GM12878 (cell line): ENCODE data around the gene ODAD4. TPM values are rescaled to one million over a fixed set of nuclear protein-coding genes. Genes with fewer than 3 reads are reported as not detected.

ENCODE experiments used
- ATAC-seq: fragments of 200-7000 bp; cut with Tn5 transposase; 3 replicates; pipeline ENCODE4 v1.9.1; 2020; ENCODE audit warnings: mild to moderate bottlenecking, moderate library complexity
- BruUV-seq: library from RNA; stranded (reverse); fragments of 400-500 nt; replicated peaks from 2 replicates; lab custom pipeline; 2021; lab: Mats Ljungman, UMichigan
- CTCF ChIA-PET: fragments of 300-600 bp; sonication (Branson Sonifier 250); formaldehyde crosslinking; extraction: SDS; loops from one replicate; lab custom pipeline; 2021; ENCODE audit warnings: inconsistent platforms; lab: Yijun Ruan, JAX
- POLR2A ChIA-PET: fragments of 350-600 bp; formaldehyde crosslinking; extraction: SDS; loops from one replicate; lab custom pipeline; 2021; ENCODE audit warnings: inconsistent platforms; lab: Charles Lee
- RAD21 ChIA-PET: fragments of 300-600 bp; sonication (Branson Sonifier 250); formaldehyde crosslinking; loops from one replicate; lab custom pipeline; 2023; ENCODE audit warnings: antibody characterized with exemption; ENCODE audit not compliant: unreplicated experiment; lab: Charles Lee
- SMC1A ChIA-PET: fragments of 300-600 bp; sonication (Branson Sonifier 250); formaldehyde crosslinking; loops from one replicate; lab custom pipeline; 2023; ENCODE audit not compliant: unreplicated experiment, uncharacterized antibody; lab: Charles Lee
- DNase-seq: peaks from one replicate; pipeline ENCODE4 v3.0.0-alpha.2; 2011; ENCODE audit warnings: low read depth, low spot score
- FAIRE-seq: peaks from 3 replicates; lab custom pipeline; 2011; peaks lifted over from hg19 to GRCh38; lab: Jason Lieb, UNC
- H2AFZ ChIP-seq: 2 replicates; pipeline ENCODE4 v1.6.0; 2011; ENCODE audit warnings: low read depth, low read length, control low read depth; ENCODE audit not compliant: control insufficient read depth
- H3K27ac ChIP-seq: 2 replicates; pipeline ENCODE4 v1.5.1; 2011; ENCODE audit warnings: control low read depth; ENCODE audit not compliant: control insufficient read depth, insufficient read depth
- H3K27me3 ChIP-seq, 2 experiments: replicated peaks in 1 of 2; 2 replicates each; pipeline versions ENCODE4 v1.6.0 to v1.6.1; 2011; ENCODE audit warnings: low read length in 1 of 2; ENCODE audit not compliant: control insufficient read depth in 2 of 2, insufficient read depth in 2 of 2
- H3K36me3 ChIP-seq, 2 experiments: 2 replicates each; pipeline ENCODE4 v1.5.1; 2011; ENCODE audit warnings: low read length in 1 of 2; ENCODE audit not compliant: control insufficient read depth in 2 of 2, insufficient read depth in 2 of 2
- H3K4me1 ChIP-seq: 2 replicates; pipeline ENCODE4 v1.6.1; 2011; ENCODE audit warnings: mild to moderate bottlenecking, low read length, moderate library complexity, mixed read lengths; ENCODE audit not compliant: control insufficient read depth, insufficient read depth
- H3K4me2 ChIP-seq: 2 replicates; pipeline ENCODE4 v1.6.0; 2011; ENCODE audit warnings: control low read depth; ENCODE audit not compliant: control insufficient read depth, insufficient read depth
- H3K4me3 ChIP-seq: fragments of 200-600 bp; sonication (generic); 2 replicates; pipeline ENCODE4 v1.5.1; 2016
- H3K79me2 ChIP-seq: 2 replicates; pipeline ENCODE4 v1.6.0; 2011; ENCODE audit warnings: low read length; ENCODE audit not compliant: control insufficient read depth, insufficient read depth
- H3K9ac ChIP-seq: 2 replicates; pipeline ENCODE4 v1.8.0; 2011; ENCODE audit warnings: low read length, control low read depth, mixed read lengths; ENCODE audit not compliant: control insufficient read depth, insufficient read depth
- H3K9me3 ChIP-seq: replicated peaks from 3 replicates; pipeline ENCODE4 v1.5.1; 2011; ENCODE audit warnings: mild to moderate bottlenecking, low read length; ENCODE audit not compliant: control insufficient read depth, insufficient read depth
- H4K20me1 ChIP-seq: 2 replicates; pipeline ENCODE4 v1.6.0; 2011; ENCODE audit not compliant: control insufficient read depth, insufficient read depth
- ATF3 ChIP-seq: IDR thresholded peaks from 2 replicates; pipeline ENCODE4 v1.6.1; 2011; ENCODE audit warnings: low read depth, mild to moderate bottlenecking, low read length, moderate library complexity, borderline replicate concordance; ENCODE audit errors: extremely low read depth
- BCLAF1 ChIP-seq: fragments of 450-650 bp; IDR thresholded peaks from 2 replicates; pipeline ENCODE4 v1.6.1; 2017; ENCODE audit warnings: antibody characterized with exemption, mild to moderate bottlenecking, moderate library complexity
- CBX3 ChIP-seq: fragments of 200-600 bp; sonication (generic); IDR thresholded peaks from 2 replicates; pipeline ENCODE4 v1.6.1; 2016; ENCODE audit warnings: low read depth, borderline replicate concordance
- CHD2 ChIP-seq: IDR thresholded peaks from 2 replicates; pipeline ENCODE4 v1.6.1; 2011; ENCODE audit warnings: low read depth, low read length, improper control_type of control experiment, borderline replicate concordance
- IKZF2 ChIP-seq, 2 experiments: fragments of 450-650 bp; IDR thresholded peaks; 2 replicates each; pipeline ENCODE4 v1.6.1; 2017; ENCODE audit warnings: mild to moderate bottlenecking in 2 of 2, moderate library complexity in 2 of 2
- NBN ChIP-seq: fragments of 450-650 bp; IDR thresholded peaks from 2 replicates; pipeline ENCODE4 v1.6.1; 2016
- RELB ChIP-seq: fragments of 450-650 bp; IDR thresholded peaks from 2 replicates; pipeline ENCODE4 v1.6.1; 2017; ENCODE audit warnings: low read depth, mild to moderate bottlenecking, moderate library complexity
- WGBS: methylation state at CpG from one replicate; pipeline ENCODE4 v1.1.6; 2016; ENCODE audit warnings: low lambda C conversion rate; ENCODE audit not compliant: insufficient replicate concordance, insufficient coverage; ENCODE audit errors: missing lambda C conversion rate; 5-methylcytosine and 5-hydroxymethylcytosine counted together
- in situ Hi-C: fragments of 300-500 bp; cut with MboI; formaldehyde crosslinking; loops from 9 replicates; pipeline ENCODE4 v1.14.3; 2018; ENCODE audit warnings: mixed read lengths
- intact Hi-C: fragments of 100-400 bp; cut with micrococcal nuclease; formaldehyde crosslinking; loops from one replicate; pipeline ENCODE4 v1.14.2; 2022; ENCODE audit not compliant: unreplicated experiment
- polyA plus RNA-seq, 11 experiments: library from polyadenylated mRNA; depleted of rRNA in 4 of 11; unstranded in 6 of 11; stranded (reverse) in 5 of 11; fragments of >200 nt; fragmentation: Nextera tagmentation in 4 of 11; fragmentation: Illumina TruSeq in 1 of 11; extraction: Ambion mirVana in 4 of 11; extraction: Trizol in 1 of 11; gene quantifications; 1 replicate in 1 of 11; 2 replicates in 10 of 11; pipeline versions ENCODE4 v1.2.1 to v1.2.3, GENCODE V29; 2011 to 2016; ENCODE audit warnings: inconsistent platforms in 2 of 11, missing spikeins in 2 of 11, low read depth in 1 of 11
- total RNA-seq, 4 experiments: library from RNA; depleted of rRNA in 3 of 4; stranded (reverse); fragments of >200 nt in 3 of 4; fragmentation: Illumina TruSeq in 1 of 4; extraction: Trizol in 1 of 4; gene quantifications; 2 replicates each; pipeline versions ENCODE4 v1.2.1 to v1.2.3, GENCODE V29; 2013 to 2021

ODAD4 gene
- total and polyA plus RNA-seq, 10 of the 15 experiments (the other 5 are each of a cell fraction or from before 2014, with no cell fraction given), result 0.10 to 0.73 (median 0.35) TPM

- Histone ChIP-seq H3K36me3 (no peaks in the 10 kb centered on the region), H3K4me1 (no peaks in the 10 kb centered on the region), H3K4me3 (no peak overlapping the region), H3K79me2 (no peaks in the 10 kb centered on the region), H3K9ac (no peak overlapping the region), H3K4me2 (no peak overlapping the region), H2AFZ (no peak overlapping the region), H3K9me3 (no peaks in the 10 kb centered on the region), H3K27me3 (no peaks in the 10 kb centered on the region), H3K27ac (no peak overlapping the region)
- POLR2A ChIA-PET, result interaction anchor here (0.5 to 1.6 kb wide), 3 partner anchors 9 to 201 kb away, joined by 3 to 5 read pairs (median 3); partner anchors contain the start of genes CNP and ODAD4
- CTCF ChIA-PET, result interaction anchor here (0.9 to 2.5 kb wide), 2 partner anchors 144 to 161 kb away, joined by 3 to 5 read pairs; no protein-coding TSS in a partner anchor
- no peak for FAIRE-seq
- no peak for DNase-seq
- BruUV-seq, result no TSS peak
- intact Hi-C loops, result no loop called here
- RAD21 ChIA-PET, result no interaction called here
- in situ Hi-C loops, result no loop called here
- SMC1A ChIA-PET, result interaction anchor here (1.0 kb wide), 1 partner anchor 23 kb away, joined by 3 read pairs; no protein-coding TSS in a partner anchor
- 69% methylated on average over 11 of the region's 11 CpGs for WGBS
- no peak for TF ChIP-seq RELB
- TF ChIP-seq ATF3, result no peak
- TF ChIP-seq IKZF2 (IDR thresholded peaks at IDR 0.05), result no peak
- no peak for TF ChIP-seq BCLAF1
- no peak for TF ChIP-seq NBN
- TF ChIP-seq CHD2, result no peak
- TF ChIP-seq CBX3, result no peak
- TF ChIP-seq, all 136 proteins: peak for 0
- ATAC-seq, result no peak
- no peaks in the 10 kb centered on the region for H4K20me1 ChIP-seq
Observed at GRCh38 chr17:41957031-41957868, 26.8 kb downstream of the ODAD4 start.
